CD4-positive, alpha-beta T cell (primary cell): Measurements from ENCODE around the gene PDE3B. TPM values are rescaled to one million over a fixed set of nuclear protein-coding genes. Genes with fewer than 3 reads are reported as not detected.

Experiments
- ATAC-seq: fragments of 200-7000 bp; cut with Tn5 transposase; one replicate; pipeline ENCODE4 v1.10.0; 2022; ENCODE audit warnings: mild to moderate bottlenecking; ENCODE audit not compliant: poor library complexity
- CTCF ChIA-PET: fragments of 350-600 bp; sonication (Branson Sonifier 250); formaldehyde crosslinking; loops from one replicate; lab custom pipeline; 2021; ENCODE audit warnings: antibody characterized with exemption, inconsistent platforms; lab: Charles Lee
- POLR2A ChIA-PET: fragments of 350-600 bp; sonication (Branson Sonifier 250); formaldehyde crosslinking; loops from one replicate; lab custom pipeline; 2021; ENCODE audit warnings: antibody characterized with exemption, inconsistent platforms; lab: Charles Lee
- DNase-seq, 14 experiments: peaks; one replicate each; pipeline ENCODE4 v3.0.0-alpha.2; 2013 to 2020; ENCODE audit warnings: mixed read lengths in 2 of 14
- H3K27ac ChIP-seq, 2 donors: one replicate each; pipeline versions ENCODE4 v1.5.1 to v1.7.0; 2013; ENCODE audit warnings: low read length in 2 of 2, low read depth in 1 of 2, mild to moderate bottlenecking in 1 of 2
- H3K27me3 ChIP-seq, 2 experiments: 1 replicate in 1 of 2; 2 replicates in 1 of 2; pipeline versions ENCODE4 v1.6.1 to v1.7.0; 2013; ENCODE audit warnings: low read length in 2 of 2, control low read depth in 1 of 2, mild to moderate bottlenecking in 1 of 2, moderate library complexity in 1 of 2; ENCODE audit not compliant: insufficient read depth in 2 of 2, control insufficient read depth in 1 of 2
- H3K36me3 ChIP-seq: one replicate; pipeline ENCODE4 v1.6.1; 2013; ENCODE audit warnings: low read length, control low read depth; ENCODE audit not compliant: insufficient read depth
- H3K4me1 ChIP-seq: one replicate; pipeline ENCODE4 v1.6.1; 2013; ENCODE audit warnings: low read length, control low read depth; ENCODE audit not compliant: insufficient read depth
- H3K4me3 ChIP-seq: one replicate; pipeline ENCODE4 v1.5.1; 2013; ENCODE audit warnings: mild to moderate bottlenecking, low read length, moderate library complexity
- H3K9me3 ChIP-seq, 2 experiments: 1 replicate in 1 of 2; 2 replicates in 1 of 2; pipeline versions ENCODE4 v1.6.1 to v1.7.0; 2013; ENCODE audit warnings: low read length in 2 of 2, mild to moderate bottlenecking in 2 of 2, control low read depth in 1 of 2, moderate library complexity in 1 of 2; ENCODE audit not compliant: control insufficient read depth in 1 of 2, insufficient read depth in 1 of 2
- H3K27ac Mint-ChIP-seq: one replicate; pipeline ENCODE4 v1.8.0; 2020; ENCODE audit warnings: mixed read lengths
- H3K27me3 Mint-ChIP-seq: one replicate; pipeline ENCODE4 v1.8.0; 2021; ENCODE audit warnings: mixed read lengths
- H3K36me3 Mint-ChIP-seq: one replicate; pipeline ENCODE4 v1.8.0; 2021; ENCODE audit warnings: low read depth, mixed read lengths
- H3K4me1 Mint-ChIP-seq: one replicate; pipeline ENCODE4 v1.8.0; 2021; ENCODE audit warnings: low read depth, mixed read lengths
- H3K4me3 Mint-ChIP-seq: one replicate; pipeline ENCODE4 v1.8.0; 2020; ENCODE audit warnings: mild to moderate bottlenecking, mixed read lengths
- H3K9me3 Mint-ChIP-seq: one replicate; pipeline ENCODE4 v1.8.0; 2020; ENCODE audit warnings: mixed read lengths
- intact Hi-C, 2 experiments: fragments of 100-400 bp; cut with DNase I in 1 of 2; cut with micrococcal nuclease in 1 of 2; formaldehyde crosslinking; loops; one replicate each; pipeline versions ENCODE4 v1.15.1 to v1.9.0; 2023 to 2025; cut with DNase I, micrococcal nuclease
- total RNA-seq, 174 experiments: library from RNA in 2 of 174; stranded (reverse) in 2 of 174; gene quantifications; one replicate each; pipeline ENCODE4 v1.2.3 and lab custom pipeline; 2021 to 2026
- TF ChIP-seq, protein P1 (sequence below): fragments of 200-600 bp; IDR thresholded peaks from one replicate; pipeline ENCODE4 v1.8.0; 2022; ENCODE audit warnings: antibody characterized with exemption, mild to moderate bottlenecking

Gene PDE3B
- total RNA-seq, 2 experiments from 2014 or later: 103 to 106 TPM

DNA sequence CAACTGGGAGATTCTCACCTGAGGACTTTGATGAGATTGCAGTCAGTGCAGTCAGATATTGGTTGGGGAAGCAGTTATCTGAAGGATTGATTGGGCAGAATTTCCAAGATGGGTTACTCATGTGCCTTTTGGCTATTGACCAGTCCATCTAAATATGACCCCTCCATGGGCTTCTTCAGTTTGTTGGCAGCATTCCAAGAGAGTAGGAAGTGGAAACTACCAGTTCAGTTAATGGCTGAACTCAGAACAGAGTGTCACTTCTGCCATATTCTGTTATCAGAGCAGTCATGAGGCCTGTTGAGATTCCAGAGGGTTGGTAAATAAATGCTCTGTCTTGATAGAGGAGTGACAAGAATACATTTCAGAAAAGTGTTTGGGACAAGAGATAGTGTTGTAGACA is 177.4 kb downstream of the PDE3B start:
- CTCF ChIA-PET: no interaction called here
- H3K9me3 ChIP-seq: no peaks in the 10 kb centered on the region
- DNase-seq (no peak), ATAC-seq (no peak)
- Mint-ChIP-seq H3K4me3 (no peak overlapping the region), H3K27ac (no peak overlapping the region), H3K36me3 (peaks cover 92% of the 10 kb centered on the region), H3K4me1 (no peaks in the 10 kb centered on the region), H3K27me3 (no peaks in the 10 kb centered on the region), H3K9me3 (peaks cover 10% of the 10 kb centered on the region)
- H3K4me1 ChIP-seq: no peaks in the 10 kb centered on the region
- peaks cover 45% of the 10 kb centered on the region for H3K36me3 ChIP-seq
- POLR2A ChIA-PET: no interaction called here
- no peak overlapping the region for H3K27ac ChIP-seq
- TF ChIP-seq, protein P1, sequence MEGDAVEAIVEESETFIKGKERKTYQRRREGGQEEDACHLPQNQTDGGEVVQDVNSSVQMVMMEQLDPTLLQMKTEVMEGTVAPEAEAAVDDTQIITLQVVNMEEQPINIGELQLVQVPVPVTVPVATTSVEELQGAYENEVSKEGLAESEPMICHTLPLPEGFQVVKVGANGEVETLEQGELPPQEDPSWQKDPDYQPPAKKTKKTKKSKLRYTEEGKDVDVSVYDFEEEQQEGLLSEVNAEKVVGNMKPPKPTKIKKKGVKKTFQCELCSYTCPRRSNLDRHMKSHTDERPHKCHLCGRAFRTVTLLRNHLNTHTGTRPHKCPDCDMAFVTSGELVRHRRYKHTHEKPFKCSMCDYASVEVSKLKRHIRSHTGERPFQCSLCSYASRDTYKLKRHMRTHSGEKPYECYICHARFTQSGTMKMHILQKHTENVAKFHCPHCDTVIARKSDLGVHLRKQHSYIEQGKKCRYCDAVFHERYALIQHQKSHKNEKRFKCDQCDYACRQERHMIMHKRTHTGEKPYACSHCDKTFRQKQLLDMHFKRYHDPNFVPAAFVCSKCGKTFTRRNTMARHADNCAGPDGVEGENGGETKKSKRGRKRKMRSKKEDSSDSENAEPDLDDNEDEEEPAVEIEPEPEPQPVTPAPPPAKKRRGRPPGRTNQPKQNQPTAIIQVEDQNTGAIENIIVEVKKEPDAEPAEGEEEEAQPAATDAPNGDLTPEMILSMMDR: no peak
- intact Hi-C loops: no loop called here
- no peaks in the 10 kb centered on the region for H3K27me3 ChIP-seq
- no peak overlapping the region for H3K4me3 ChIP-seq

DNA sequence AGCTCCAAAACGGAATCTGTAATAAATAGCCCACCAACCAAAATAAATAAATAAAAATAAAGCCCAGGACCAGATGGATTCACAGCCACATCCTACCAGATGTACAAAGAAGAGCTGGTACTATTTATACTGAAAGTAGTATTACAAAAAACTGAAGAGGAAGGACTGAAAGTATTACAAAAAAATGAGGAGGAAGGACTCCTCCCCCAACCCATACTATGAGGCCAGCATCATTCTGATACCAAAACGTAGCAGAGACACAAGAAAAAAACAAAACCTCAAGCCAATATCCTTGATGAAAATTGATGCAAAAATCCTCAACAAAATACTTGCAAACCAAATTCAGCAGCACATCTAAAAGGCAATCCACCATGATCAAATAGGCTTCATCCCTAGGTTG is 183.0 kb downstream of the PDE3B start:
- Histone ChIP-seq H3K4me1 (no peaks in the 10 kb centered on the region), H3K9me3 (no peaks in the 10 kb centered on the region), H3K27me3 (no peaks in the 10 kb centered on the region), H3K36me3 (peaks cover 31% of the 10 kb centered on the region), H3K27ac (no peak overlapping the region), H3K4me3 (no peak overlapping the region)
- Mint-ChIP-seq H3K27ac (no peak overlapping the region), H3K27me3 (no peaks in the 10 kb centered on the region), H3K9me3 (peaks cover 30% of the 10 kb centered on the region), H3K36me3 (peaks cover 82% of the 10 kb centered on the region), H3K4me3 (no peak overlapping the region), H3K4me1 (no peaks in the 10 kb centered on the region)
- ATAC-seq: no peak
- ChIA-PET POLR2A (interaction anchor here (0.7 to 0.9 kb wide), 2 partner anchors 43 to 61 kb away, joined by 3 to 6 read pairs; no protein-coding TSS in a partner anchor), CTCF (no interaction called here)
- intact Hi-C loops: no loop called here
- TF ChIP-seq, protein P1: no peak
- DNase-seq: no peak

DNA sequence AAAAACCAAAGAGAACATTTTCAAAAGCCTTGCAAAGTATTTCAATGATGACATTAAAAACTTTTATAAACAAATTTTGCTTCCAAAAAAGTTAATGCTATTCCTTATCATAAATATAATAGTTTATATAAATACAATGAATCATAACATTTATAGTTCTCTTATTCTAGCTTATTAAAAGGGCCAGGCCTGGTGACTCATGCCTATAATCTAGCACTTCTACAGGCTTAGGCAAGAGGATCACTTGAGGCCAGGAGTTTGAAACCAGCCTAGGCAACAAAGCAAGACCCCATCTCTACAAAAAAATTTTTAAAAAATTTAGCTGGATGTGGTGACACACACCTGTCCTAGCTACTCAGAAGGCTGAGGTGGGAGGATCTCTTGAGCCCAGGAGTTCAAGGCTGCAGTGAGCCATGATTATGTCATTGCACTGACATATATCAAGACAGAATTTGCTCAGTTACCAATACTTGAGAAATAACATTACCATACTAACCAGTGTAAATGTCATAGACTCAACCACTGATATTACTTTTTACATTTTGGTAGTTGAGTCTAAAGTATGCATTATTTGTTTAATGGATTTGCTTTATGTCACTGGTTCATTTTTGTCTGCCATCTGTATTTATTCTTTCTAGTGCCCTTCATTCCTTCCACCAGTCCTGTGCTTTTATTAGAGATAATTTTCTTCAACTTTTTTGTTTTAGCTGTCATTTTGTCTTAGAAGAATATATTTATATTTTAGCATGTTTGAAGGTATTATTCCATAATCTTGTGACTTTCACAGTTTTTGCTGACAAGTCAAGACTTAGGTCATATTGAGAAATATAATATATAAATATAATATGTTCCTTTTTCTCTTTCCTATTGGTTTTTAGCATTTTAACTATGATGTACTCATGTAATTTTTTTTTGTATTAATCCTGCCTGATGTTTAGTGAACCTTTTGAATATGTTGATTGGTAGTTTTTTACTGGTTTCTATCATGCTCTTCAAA is 192.2 kb downstream of the PDE3B start:
- H3K4me1 Mint-ChIP-seq: no peaks in the 10 kb centered on the region
- H3K27ac Mint-ChIP-seq: no peak overlapping the region
- Histone ChIP-seq H3K4me3 (no peak overlapping the region), H3K27me3 (no peaks in the 10 kb centered on the region), H3K27ac (no peak overlapping the region), H3K36me3 (peaks cover 20% of the 10 kb centered on the region), H3K9me3 (no peaks in the 10 kb centered on the region), H3K4me1 (no peaks in the 10 kb centered on the region)
- TF ChIP-seq, protein P1: no peak
- ATAC-seq (no peak), DNase-seq (no peak)
- ChIA-PET CTCF (no interaction called here), POLR2A (no interaction called here)
- intact Hi-C loops: no loop called here
- H3K27me3 Mint-ChIP-seq: no peaks in the 10 kb centered on the region
- no peak overlapping the region for H3K4me3 Mint-ChIP-seq
- H3K9me3 Mint-ChIP-seq: no peaks in the 10 kb centered on the region
- H3K36me3 Mint-ChIP-seq: peaks cover 70% of the 10 kb centered on the region
